Heart right ventricle (tissue), 16 donors: ENCODE data around the gene PRKAG3. TPM values are rescaled to one million over a fixed set of nuclear protein-coding genes. Genes with fewer than 3 reads are reported as not detected.

ENCODE experiments used
- ATAC-seq, 8 donors: fragments of 200-7000 bp; cut with Tn5 transposase; one replicate each; pipeline ENCODE4 v1.9.1; 2020; ENCODE audit warnings: mild to moderate bottlenecking in 8 of 8, moderate library complexity in 8 of 8, moderate number of reproducible peaks in 1 of 8
- DNase-seq, 2 donors: peaks; one replicate each; pipeline ENCODE4 v3.0.0-alpha.2; 2020
- H3K27ac ChIP-seq, 10 donors: fragments of 200-600 bp; sonication (generic) in 2 of 10; one replicate each; pipeline versions ENCODE4 v1.5.0 to v1.8.0; 2020 to 2022; ENCODE audit warnings: mild to moderate bottlenecking in 3 of 10
- H3K27me3 ChIP-seq, 7 donors: fragments of 200-600 bp; one replicate each; pipeline ENCODE4 v1.8.0; 2021 to 2022; ENCODE audit warnings: mild to moderate bottlenecking in 2 of 7
- H3K36me3 ChIP-seq, 9 donors: fragments of 200-600 bp; sonication (generic) in 1 of 9; one replicate each; pipeline versions ENCODE4 v1.5.0 to v1.8.0; 2020 to 2022; ENCODE audit warnings: mild to moderate bottlenecking in 2 of 9
- H3K4me1 ChIP-seq, 9 donors: fragments of 200-600 bp; sonication (generic) in 1 of 9; one replicate each; pipeline versions ENCODE4 v1.5.0 to v1.8.0; 2020 to 2022; ENCODE audit warnings: mild to moderate bottlenecking in 4 of 9
- H3K4me3 ChIP-seq, 10 donors: fragments of 200-600 bp; sonication (generic) in 2 of 10; one replicate each; pipeline versions ENCODE4 v1.5.0 to v1.8.0; 2020 to 2022; ENCODE audit warnings: mild to moderate bottlenecking in 7 of 10, moderate library complexity in 2 of 10
- H3K9me3 ChIP-seq, 11 donors: fragments of 200-600 bp in 10 of 11; sonication (generic) in 2 of 11; one replicate each; pipeline versions ENCODE4 v1.5.0 to v1.8.0; 2013 to 2022; ENCODE audit warnings: mild to moderate bottlenecking in 2 of 11, control low read depth in 1 of 11, moderate library complexity in 1 of 11
- CTCF ChIP-seq, 9 donors: fragments of 200-600 bp; sonication (generic) in 2 of 9; IDR thresholded peaks; one replicate each; pipeline versions ENCODE4 v1.5.0 to v1.8.0; 2021 to 2022; ENCODE audit warnings: antibody characterized with exemption in 9 of 9, mild to moderate bottlenecking in 5 of 9, moderate library complexity in 1 of 9
- WGBS, 2 donors: extraction: QIAGEN DNeasy Blood & Tissue Kit; methylation state at CpG; one replicate each; pipeline ENCODE4 v1.1.7; 2013; ENCODE audit warnings: inconsistent platforms in 1 of 2; 5-methylcytosine and 5-hydroxymethylcytosine counted together
- intact Hi-C, 10 donors: fragments of 100-400 bp; cut with DNase I; formaldehyde crosslinking; loops; one replicate each; pipeline versions ENCODE4 v1.11.1 to v1.14.2; 2022
- polyA plus RNA-seq, 2 donors: library from polyadenylated mRNA; stranded (reverse); fragments of 200-250 nt; gene quantifications; one replicate each; pipeline ENCODE4 v1.2.3, GENCODE V29; 2013
- total RNA-seq, 10 donors: library from RNA; stranded (reverse); fragmentation: NEBNext Ultra II Directional in 3 of 10; extraction: Animal tissue kit (Norgen Biotek cat#: 25700) in 3 of 10; gene quantifications; one replicate each; pipeline versions ENCODE4 v1.2.1 to v1.2.4, GENCODE V29; 2021 to 2023
- donor health status: Arrhythmogenic right ventricular cardiomyopathy.
- donor health status: ischemic (EF 13 %, LVEDD 7.1; RV severe dilation, severe dysfunction).
- donor health status: healthy with polysubstance abuse.
- donor health status: DM: no; HTN: yes; CAD: no.
- donor health status: DM: no; HTN: no; CAD: no.
- donor health status: ischemic (EF 25% LVEDD 6.9; RV normal size, moderate dysfunction).
- donor health status: ischemic (EF 25% LVEDD 5.7; RV mildly dilated, moderate dysfunction).
- donor health status: healthy.
- donor health status: DM: yes; HTN: yes; CAD: no.
- donor health status: Ischemic cardiomyopathy.
- donor health status: ischemic (EF 35%, LVEDD 5.7; RV mildly dilated, moderate dysfunction).
- donor health status: nonischemic (EF 11% LVEDD 7.7; RV severe dilation, severe dysfunction).
- donor health status: DM: yes; HTN: yes; CAD: no.
- donor health status: PGD.
- donor health status: ischemic (EF 29% LVEDD 5.4; RV normal size, mild dysfunction).
- donor health status: nonischemic (EF 23%, LVEDD 6.1; RV moderate dilation, normal function).

Gene PRKAG3
- total and polyA plus RNA-seq, 12 donors, result 0.03 to 0.19 (median 0.12) TPM; not detected in 8

- Histone ChIP-seq H3K27me3 (no peaks in the 10 kb centered on the region), H3K4me1 (peaks cover 0 to under 1% (median 0%) of the 10 kb centered on the region in 9 donors), H3K36me3 (peaks cover 0 to 54% (median 12%) of the 10 kb centered on the region in 9 donors), H3K27ac (no peak overlapping the region), H3K4me3 (no peak overlapping the region), H3K9me3 (no peaks in the 10 kb centered on the region)
- intact Hi-C loops, result no loop called here
- TF ChIP-seq CTCF (IDR thresholded peaks at IDR 0.05), result no peak
- WGBS, 2 donors, result 97% methylated on average over 21 of the region's 21 CpGs
- ATAC-seq, result no peak
- DNase-seq, result no peak
These were observed 19.3 kb downstream of the PRKAG3 start for GRCh38 chr2:218812096-218812815.

GRCh38 chr2:218811382-218811781, 20.2 kb downstream of the PRKAG3 start:
- no peak for TF ChIP-seq CTCF (IDR thresholded peaks at IDR 0.05)
- DNase-seq (no peak), ATAC-seq (no peak)
- Histone ChIP-seq H3K27ac (no peak overlapping the region), H3K4me1 (peaks cover 0 to 9% (median 2%) of the 10 kb centered on the region in 9 donors), H3K36me3 (peaks cover 0 to 45% (median 12%) of the 10 kb centered on the region in 9 donors), H3K4me3 (no peak overlapping the region), H3K27me3 (no peaks in the 10 kb centered on the region), H3K9me3 (no peaks in the 10 kb centered on the region)
- WGBS, 2 donors, result 71 to 83% methylated on average over 4 of the region's 4 CpGs
- intact Hi-C loops, result no loop called here

GRCh38 chr2:218810256-218810655, 21.3 kb downstream of the PRKAG3 start:
- ATAC-seq, result no peak
- no peak overlapping the region for H3K27ac ChIP-seq

GRCh38 chr2:218809515-218809914, 22.1 kb downstream of the PRKAG3 start:
- peaks cover 0 to 27% (median 12%) of the 10 kb centered on the region in 9 donors for H3K36me3 ChIP-seq
- peaks cover 0 to 24% (median 12%) of the 10 kb centered on the region in 9 donors for H3K4me1 ChIP-seq
- ATAC-seq (no peak), DNase-seq (no peak)
- intact Hi-C loops, result no loop called here
- no peak overlapping the region for H3K27ac ChIP-seq
- peaks cover 0 to 6% (median 3%) of the 10 kb centered on the region in 11 donors for H3K9me3 ChIP-seq
- 93 to 96% methylated on average over 12 of the region's 12 CpGs for WGBS, 2 donors
- H3K4me3 ChIP-seq, result no peak overlapping the region
- no peak for TF ChIP-seq CTCF (IDR thresholded peaks at IDR 0.05)
- no peaks in the 10 kb centered on the region for H3K27me3 ChIP-seq

More at GRCh38 chr2:218810256-218810655, 21.3 kb downstream of the PRKAG3 start:
- WGBS, 2 donors, result 72 to 73% methylated on average over 2 of the region's 2 CpGs
- peaks cover 0 to 19% (median 11%) of the 10 kb centered on the region in 9 donors for H3K4me1 ChIP-seq
- H3K9me3 ChIP-seq, result no peaks in the 10 kb centered on the region
- H3K4me3 ChIP-seq, result no peak overlapping the region
- H3K27me3 ChIP-seq, result no peaks in the 10 kb centered on the region
- DNase-seq, result no peak
- intact Hi-C loops, result no loop called here
- peaks cover 0 to 34% (median 12%) of the 10 kb centered on the region in 9 donors for H3K36me3 ChIP-seq
- TF ChIP-seq CTCF (IDR thresholded peaks at IDR 0.05), result no peak
